A549 (cell line): ENCODE results near the gene PNN.

Source experiments
- BHLHE40 ChIP-seq: IDR thresholded peaks from 2 replicates; pipeline ENCODE4 v1.6.1; 2012; ENCODE audit warnings: low read depth, low read length, inconsistent platforms
- CTCF ChIP-seq: fragments of >200 bp; sonication (Bioruptor Twin); formaldehyde crosslinking; IDR thresholded peaks from 3 replicates; pipeline ENCODE4 v1.5.1; 2016
- EP300 ChIP-seq, 2 experiments: fragments of >200 bp; sonication (Bioruptor Twin); formaldehyde crosslinking; IDR thresholded peaks; 2 replicates in 1 of 2; 3 replicates in 1 of 2; pipeline ENCODE4 v1.6.1; 2016 to 2017
- JUN ChIP-seq, 2 experiments: fragments of >200 bp; sonication (Bioruptor Twin); formaldehyde crosslinking; IDR thresholded peaks; 2 replicates in 1 of 2; 3 replicates in 1 of 2; pipeline ENCODE4 v1.6.1; 2016 to 2017
- MAFK ChIP-seq: fragments of 450-650 bp; IDR thresholded peaks from 2 replicates; pipeline ENCODE4 v1.6.1; 2014; ENCODE audit not compliant: partially characterized antibody
- MAX ChIP-seq: IDR thresholded peaks from 2 replicates; pipeline ENCODE4 v1.6.1; 2012
- POLR2A ChIP-seq: IDR thresholded peaks from 2 replicates; pipeline ENCODE4 v1.6.1; 2012; ENCODE audit warnings: mild to moderate bottlenecking, low read length
- REST ChIP-seq: fragments of 200-600 bp; sonication (generic); IDR thresholded peaks from 2 replicates; pipeline ENCODE4 v1.6.1; 2016; ENCODE audit warnings: antibody characterized with exemption, mild to moderate bottlenecking, moderate library complexity

- no peak for TF ChIP-seq CTCF
- TF ChIP-seq BHLHE40, result no peak
- no peak for TF ChIP-seq REST
- no peak for TF ChIP-seq MAFK
- no peak for TF ChIP-seq MAX
- no peak for TF ChIP-seq JUN (IDR thresholded peaks at IDR 0.05)
- TF ChIP-seq EP300 (IDR thresholded peaks at IDR 0.05), result no peak
- TF ChIP-seq POLR2A, result no peak
Measured at GRCh38 chr14:39186941-39187525, 12.0 kb downstream of the PNN start.
